HL-60 (cell line): ENCODE measurements around the gene LYSMD2.

Experiments
- POLR2AphosphoS5 ChIP-seq: IDR thresholded peaks from 2 replicates; pipeline ENCODE4 v1.6.1; 2012; ENCODE audit warnings: low read depth
- TF ChIP-seq, protein P1 (sequence below): IDR thresholded peaks from one replicate; pipeline ENCODE4 v1.5.1; 2011; ENCODE audit warnings: low read length, control low read depth, inconsistent platforms; ENCODE audit not compliant: insufficient read depth

DNA sequence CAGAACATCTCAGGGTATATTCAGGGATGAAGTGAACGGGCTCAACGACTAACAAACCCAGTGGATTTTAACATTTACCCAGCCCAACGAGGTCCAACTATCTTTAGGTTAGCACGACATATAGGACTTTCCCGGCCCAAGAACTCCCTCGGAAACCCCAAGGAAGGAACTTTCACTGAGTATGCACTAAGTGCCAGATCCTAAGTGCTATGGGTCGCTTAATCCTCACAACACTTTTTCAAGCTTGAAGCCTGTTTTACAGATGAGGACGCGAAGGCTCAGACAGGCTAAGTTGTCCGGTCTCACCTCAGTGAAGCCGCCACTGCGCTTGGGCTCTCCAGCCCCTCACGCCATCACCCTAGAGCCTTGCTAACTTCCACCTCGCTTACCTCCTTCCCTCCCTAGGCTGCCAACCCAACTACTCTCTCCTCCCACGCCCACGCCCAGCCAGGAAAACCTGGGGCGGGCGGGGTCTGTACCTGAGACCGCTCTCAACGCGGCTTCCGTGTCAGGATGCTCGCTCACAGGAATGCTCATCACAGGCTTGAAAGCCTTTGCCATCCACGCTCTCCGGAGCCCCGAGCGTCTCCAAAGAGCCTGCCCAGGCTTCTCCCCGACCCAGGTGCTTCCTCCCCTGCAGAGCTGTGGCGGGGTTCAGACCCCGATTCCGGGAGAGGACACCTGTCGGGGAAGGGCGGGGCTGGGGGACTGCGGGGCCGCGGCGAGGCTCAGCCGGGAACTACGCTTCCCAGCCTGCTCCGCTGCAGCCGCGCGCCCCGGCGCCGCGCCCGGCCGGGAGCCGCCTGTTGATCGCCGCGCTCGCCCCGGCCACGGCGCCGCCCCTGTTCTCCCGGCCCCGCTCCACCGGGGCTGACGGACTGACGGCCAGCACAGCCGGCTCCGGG, 13.6 kb upstream of the LYSMD2 start, which contains the start of gene TMOD2:
- TF ChIP-seq, protein P1, sequence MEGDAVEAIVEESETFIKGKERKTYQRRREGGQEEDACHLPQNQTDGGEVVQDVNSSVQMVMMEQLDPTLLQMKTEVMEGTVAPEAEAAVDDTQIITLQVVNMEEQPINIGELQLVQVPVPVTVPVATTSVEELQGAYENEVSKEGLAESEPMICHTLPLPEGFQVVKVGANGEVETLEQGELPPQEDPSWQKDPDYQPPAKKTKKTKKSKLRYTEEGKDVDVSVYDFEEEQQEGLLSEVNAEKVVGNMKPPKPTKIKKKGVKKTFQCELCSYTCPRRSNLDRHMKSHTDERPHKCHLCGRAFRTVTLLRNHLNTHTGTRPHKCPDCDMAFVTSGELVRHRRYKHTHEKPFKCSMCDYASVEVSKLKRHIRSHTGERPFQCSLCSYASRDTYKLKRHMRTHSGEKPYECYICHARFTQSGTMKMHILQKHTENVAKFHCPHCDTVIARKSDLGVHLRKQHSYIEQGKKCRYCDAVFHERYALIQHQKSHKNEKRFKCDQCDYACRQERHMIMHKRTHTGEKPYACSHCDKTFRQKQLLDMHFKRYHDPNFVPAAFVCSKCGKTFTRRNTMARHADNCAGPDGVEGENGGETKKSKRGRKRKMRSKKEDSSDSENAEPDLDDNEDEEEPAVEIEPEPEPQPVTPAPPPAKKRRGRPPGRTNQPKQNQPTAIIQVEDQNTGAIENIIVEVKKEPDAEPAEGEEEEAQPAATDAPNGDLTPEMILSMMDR, result no peak
- TF ChIP-seq POLR2AphosphoS5, result no peak
